Measurements from ENCODE around the gene RNF126.
"Not testable (repeated sequence)": the region's sequence is repeated elsewhere in the genome, so short reads cannot be mapped to it uniquely, and the experiment has no call there.

Gene RNF126

DNA sequence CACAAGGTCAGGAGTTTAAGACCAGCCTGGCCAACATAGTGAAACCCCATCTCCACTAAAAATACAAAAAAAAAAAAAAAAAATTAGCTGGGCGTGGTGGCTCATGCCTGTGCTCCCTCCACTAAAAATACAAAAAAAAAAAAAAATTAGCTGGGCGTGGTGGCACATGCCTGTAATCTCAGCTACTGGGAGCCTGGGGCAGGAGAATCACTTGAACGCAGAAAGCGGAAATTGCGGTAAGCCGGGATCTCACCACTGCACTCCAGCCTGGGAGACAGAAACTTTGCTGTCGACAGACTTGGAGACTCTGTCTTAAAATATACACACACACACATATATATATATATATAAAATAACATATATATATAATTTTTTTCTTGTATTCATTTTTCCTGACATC lies 36.4 kb downstream of the RNF126 start:
- DNase-seq, result not testable (repeated sequence)

GRCh38 chr19:625257-625656 lies 37.8 kb downstream of the RNF126 start:
- DNase-seq, result no peak

GRCh38 chr19:624433-625109 lies 38.4 kb downstream of the RNF126 start:
- no peak for DNase-seq

- DNase-seq, result peak; percentile 81
Measured at GRCh38 chr19:623974-624373, 39.0 kb downstream of the RNF126 start.

- DNase-seq, result no peak
Measured at GRCh38 chr19:623175-623916, 39.7 kb downstream of the RNF126 start.

GRCh38 chr19:622666-623065 lies 40.3 kb downstream of the RNF126 start:
- DNase-seq, result no peak

DNA sequence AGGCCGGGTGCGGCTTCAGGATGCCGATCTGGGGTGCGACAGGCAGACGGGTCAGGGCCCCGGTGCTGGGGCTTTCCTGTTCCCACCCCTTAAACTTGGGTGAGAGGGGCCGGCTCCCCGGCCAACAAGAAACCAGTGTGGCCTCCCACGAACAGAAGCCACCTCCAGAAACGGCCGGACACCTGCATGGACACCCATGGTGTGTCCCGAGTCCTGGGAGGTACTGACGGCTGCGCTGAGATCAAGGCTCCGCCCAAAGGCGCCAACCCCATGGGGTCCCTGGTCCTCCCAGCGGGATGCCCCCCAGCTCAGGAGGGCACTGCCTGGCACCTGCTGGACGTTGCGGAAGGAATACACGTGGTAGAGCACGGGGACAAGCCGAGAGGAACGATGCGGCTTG lies 41.2 kb downstream of the RNF126 start:
- DNase-seq, result no peak

DNA sequence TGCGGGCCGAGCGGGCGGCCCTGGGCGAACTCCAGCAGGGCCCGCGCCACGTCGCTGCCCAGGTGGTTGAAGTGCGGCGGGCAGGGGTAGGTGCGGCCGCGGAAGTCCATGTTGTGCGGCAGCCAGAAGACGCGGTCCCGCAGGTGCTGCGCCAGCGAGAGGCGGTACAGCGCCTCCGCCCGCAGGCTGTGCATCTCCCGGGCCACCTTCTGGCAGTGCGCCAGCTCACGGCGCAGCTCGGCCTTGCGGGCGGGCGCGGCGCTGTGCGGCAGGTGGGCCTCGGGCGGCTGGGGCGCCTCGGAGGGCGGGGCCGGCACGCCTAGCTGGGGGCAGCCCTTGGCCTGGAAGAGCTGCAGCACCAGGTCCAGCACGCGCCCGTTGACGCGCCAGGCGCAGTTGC lies 41.8 kb downstream of the RNF126 start:
- not testable (repeated sequence) for DNase-seq

- no peak for DNase-seq
Measured at GRCh38 chr19:620166-620862, 42.7 kb downstream of the RNF126 start.

GRCh38 chr19:619286-620002 lies 43.6 kb downstream of the RNF126 start:
- DNase-seq, result no peak

DNA sequence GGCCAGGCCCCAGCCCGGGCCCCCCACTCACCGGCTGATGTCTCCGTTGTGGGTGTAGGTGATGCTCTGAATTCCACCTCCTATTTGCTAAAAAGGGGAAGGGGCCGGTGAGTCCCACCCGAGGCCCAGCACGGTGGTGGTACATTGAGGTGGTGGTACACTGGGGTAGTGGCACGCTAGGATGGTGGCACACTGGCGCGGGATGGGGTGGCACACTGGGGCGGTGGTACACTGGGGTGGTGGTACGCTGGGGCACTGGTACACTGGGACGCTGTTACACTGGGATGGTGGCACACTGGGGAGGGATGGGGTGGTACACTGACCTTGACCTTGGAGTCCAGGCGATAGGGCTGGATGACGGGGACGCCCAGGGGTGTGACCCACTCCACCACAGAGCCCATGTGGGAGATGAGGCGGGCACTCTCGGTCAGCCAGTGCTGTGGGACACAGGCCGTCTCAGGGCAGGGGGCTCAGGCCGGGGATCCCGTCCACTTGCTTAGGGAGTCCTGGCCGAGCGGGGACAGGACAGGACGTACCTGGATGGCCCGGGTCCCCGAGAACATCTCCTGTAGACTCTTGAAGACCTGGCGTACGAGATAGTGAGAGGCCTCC lies 44.2 kb downstream of the RNF126 start:
- DNase-seq, result no peak

GRCh38 chr19:618247-618619 lies 44.8 kb downstream of the RNF126 start:
- DNase-seq, result no peak

DNA sequence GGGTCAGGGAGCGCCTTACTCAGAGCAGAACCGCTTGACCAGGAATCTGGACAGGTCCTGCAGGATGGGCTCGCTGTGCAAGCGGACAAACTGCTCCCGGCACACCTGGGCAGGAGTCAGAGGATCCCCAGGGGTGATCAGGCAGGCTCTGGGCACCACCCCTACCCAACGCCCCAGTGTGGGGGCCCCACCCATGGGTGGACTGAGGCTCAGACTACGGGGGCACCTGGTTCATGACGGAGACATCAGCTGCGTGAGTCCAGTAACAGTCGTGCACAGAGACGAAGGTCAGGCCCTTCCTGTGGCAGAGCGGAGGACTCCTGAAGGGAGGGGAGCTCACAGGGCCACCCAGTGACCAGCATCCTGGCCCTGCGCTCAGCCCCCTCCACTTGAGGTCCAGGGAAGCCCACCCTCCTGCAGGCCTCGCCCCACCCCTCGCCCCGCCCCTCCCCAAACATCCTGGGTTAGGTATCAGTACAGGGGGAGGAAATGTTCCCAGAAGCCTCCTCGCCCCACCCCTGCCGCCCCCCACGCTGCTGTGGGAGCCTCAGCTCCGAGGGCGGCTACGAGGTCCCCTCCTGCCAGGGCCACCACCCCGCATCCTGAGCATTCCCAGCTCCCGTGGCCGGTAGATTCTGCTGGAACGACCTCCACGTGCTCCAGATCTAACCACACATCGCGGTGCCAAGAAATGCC lies 45.3 kb downstream of the RNF126 start:
- no peak for DNase-seq

DNA sequence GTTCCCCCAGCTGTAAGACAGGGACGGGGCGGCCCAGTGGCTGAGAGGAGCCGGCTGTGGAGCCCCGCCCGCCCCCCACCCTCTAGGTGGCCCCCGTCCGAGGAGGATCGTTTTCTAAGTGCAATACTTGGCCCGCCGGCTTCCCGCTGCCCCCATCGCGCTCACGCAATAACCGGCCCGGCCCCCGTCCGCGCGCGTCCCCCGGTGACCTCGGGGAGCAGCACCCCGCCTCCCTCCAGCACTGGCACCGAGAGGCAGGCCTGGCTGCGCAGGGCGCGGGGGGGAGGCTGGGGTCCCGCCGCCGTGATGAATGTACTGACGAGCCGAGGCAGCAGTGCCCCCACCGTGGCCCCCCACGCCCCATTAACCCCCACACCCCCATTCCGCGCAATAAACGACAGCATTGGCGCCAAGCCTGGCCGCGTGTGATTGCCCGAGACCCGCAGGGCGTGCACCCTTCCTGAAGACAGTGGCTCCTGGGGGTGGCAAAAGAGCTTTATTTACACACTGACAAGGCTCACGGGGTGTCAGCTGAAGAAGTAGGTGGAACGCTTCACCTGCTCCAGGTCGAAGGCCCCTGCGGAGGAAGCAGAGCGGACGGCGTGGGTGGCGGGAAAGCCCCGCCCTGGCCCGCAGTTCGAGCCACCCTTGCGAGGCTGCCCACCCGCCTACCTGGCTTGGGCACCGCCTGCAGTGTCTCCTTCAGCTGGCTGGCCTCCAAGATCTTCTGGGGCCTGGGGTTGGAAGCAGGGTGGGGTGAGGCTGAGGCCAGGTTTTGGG lies 46.1 kb downstream of the RNF126 start:
- DNase-seq, result no peak

GRCh38 chr19:616062-616700 lies 46.8 kb downstream of the RNF126 start:
- no peak for DNase-seq

GRCh38 chr19:615619-616018 lies 47.4 kb downstream of the RNF126 start:
- no peak for DNase-seq

- DNase-seq, result no peak
Measured at GRCh38 chr19:613732-614567, 49.1 kb downstream of the RNF126 start.

GRCh38 chr19:612941-613340 lies 50.1 kb downstream of the RNF126 start:
- no peak for DNase-seq

DNA sequence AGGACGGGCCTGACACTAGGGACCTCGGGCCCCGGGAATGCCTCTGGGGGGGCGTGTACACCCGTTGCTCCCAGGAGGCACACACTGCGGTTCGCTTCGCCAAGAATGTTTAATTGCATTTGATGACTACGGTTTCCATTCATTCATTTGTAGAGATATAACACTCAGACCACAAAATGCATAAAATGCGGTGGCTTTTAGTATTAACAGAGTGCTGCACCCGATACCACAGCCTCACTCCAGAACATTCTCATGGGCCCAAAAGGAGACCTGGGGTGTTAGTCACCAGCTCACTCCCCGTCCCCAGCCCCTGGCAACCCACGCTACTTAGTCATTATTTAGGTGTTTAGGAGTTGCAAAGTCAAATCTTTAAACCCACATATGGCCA lies 51.5 kb downstream of the RNF126 start:
- DNase-seq, result peak; percentile 98
